NB4 (cell line): ENCODE measurements around the gene DGKH.

Experiments
- CTCF ChIP-seq: IDR thresholded peaks from one replicate; pipeline ENCODE4 v1.5.1; 2012; ENCODE audit warnings: low read depth, low read length
- MYC ChIP-seq: IDR thresholded peaks from 2 replicates; pipeline ENCODE4 v1.6.1; 2011; ENCODE audit warnings: low read depth, low read length
- POLR2A ChIP-seq: IDR thresholded peaks from 2 replicates; pipeline ENCODE4 v1.6.1; 2011; ENCODE audit warnings: mild to moderate bottlenecking; ENCODE audit not compliant: insufficient read length; ENCODE audit errors: extremely low read depth
- TF ChIP-seq, protein P1 (sequence below): IDR thresholded peaks from 2 replicates; pipeline ENCODE4 v1.6.1; 2011; ENCODE audit warnings: low read depth, low read length

- TF ChIP-seq CTCF = no peak
- no peak for TF ChIP-seq MYC
- TF ChIP-seq POLR2A = no peak
- TF ChIP-seq, protein P1, sequence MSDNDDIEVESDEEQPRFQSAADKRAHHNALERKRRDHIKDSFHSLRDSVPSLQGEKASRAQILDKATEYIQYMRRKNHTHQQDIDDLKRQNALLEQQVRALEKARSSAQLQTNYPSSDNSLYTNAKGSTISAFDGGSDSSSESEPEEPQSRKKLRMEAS = no peak
These were observed 58.5 kb downstream of the DGKH start for GRCh38 chr13:42106998-42107397.
